Upper lobe of left lung (tissue), 6 donors: ENCODE results near the gene HBG2. TPM values are rescaled to one million over a fixed set of nuclear protein-coding genes. Genes with fewer than 3 reads are reported as not detected.

Experiments used
- ATAC-seq, 2 donors: fragments of 200-7000 bp; cut with Tn5 transposase; one replicate each; pipeline ENCODE4 v1.9.1; 2022; ENCODE audit warnings: mild to moderate bottlenecking in 2 of 2, moderate library complexity in 2 of 2; ENCODE audit not compliant: low FRiP score in 2 of 2
- DNase-seq, 2 donors: peaks; one replicate each; pipeline ENCODE4 v3.0.0-alpha.2; 2019 to 2020
- H3K27ac ChIP-seq, 4 donors: fragments of 200-600 bp; sonication (generic); one replicate each; pipeline ENCODE4 v1.5.1; 2016 to 2019
- H3K27me3 ChIP-seq, 4 donors: fragments of 200-600 bp; sonication (generic); one replicate each; pipeline ENCODE4 v1.5.1; 2017 to 2019
- H3K36me3 ChIP-seq, 4 donors: fragments of 200-600 bp; sonication (generic); one replicate each; pipeline ENCODE4 v1.5.1; 2016 to 2019
- H3K4me1 ChIP-seq, 4 donors: fragments of 200-600 bp; sonication (generic); one replicate each; pipeline ENCODE4 v1.5.1; 2018 to 2019
- H3K4me3 ChIP-seq, 4 donors: fragments of 200-600 bp; sonication (generic); one replicate each; pipeline ENCODE4 v1.5.1; 2017 to 2019; ENCODE audit warnings: mild to moderate bottlenecking in 2 of 4, moderate library complexity in 1 of 4
- H3K9me3 ChIP-seq, 4 donors: fragments of 200-600 bp; sonication (generic); one replicate each; pipeline ENCODE4 v1.5.1; 2018 to 2019
- EP300 ChIP-seq, 4 donors: sonication (generic); formaldehyde crosslinking; IDR thresholded peaks; one replicate each; pipeline ENCODE4 v1.5.1; 2017; ENCODE audit warnings: antibody characterized with exemption in 4 of 4, control low read depth in 2 of 4
- POLR2A ChIP-seq, 4 donors: fragments of 450-650 bp; IDR thresholded peaks; one replicate each; pipeline ENCODE4 v1.5.1; 2016 to 2017; ENCODE audit warnings: antibody characterized with exemption in 4 of 4, mild to moderate bottlenecking in 2 of 4
- POLR2AphosphoS5 ChIP-seq, 2 donors: sonication (generic); formaldehyde crosslinking; IDR thresholded peaks; one replicate each; pipeline ENCODE4 v1.5.1; 2017; ENCODE audit warnings: antibody characterized with exemption in 2 of 2
- WGBS, 2 donors: methylation state at CpG; one replicate each; pipeline ENCODE4 v1.1.5; 2017 to 2018; 5-methylcytosine and 5-hydroxymethylcytosine counted together
- total RNA-seq, 6 donors: library from RNA; depleted of rRNA in 4 of 6; stranded (reverse); fragments of >200 nt in 4 of 6; gene quantifications; one replicate each; pipeline versions ENCODE4 v1.1.0 to v1.2.1, GENCODE V29; 2016 to 2021
- TF ChIP-seq, protein P1 (sequence below), 6 experiments: fragments of 450-650 bp in 4 of 6; fragments of 200-600 bp in 2 of 6; sonication (generic) in 2 of 6; IDR thresholded peaks; one replicate each; pipeline ENCODE4 v1.5.1; 2016 to 2019; ENCODE audit warnings: antibody characterized with exemption in 6 of 6
- donor health status: DM: no; HTN: no; CAD: no; lungs with moderate emphysema.
- donor health status: DM: no; HTN: yes; CAD: no; lungs with severe emphysema.

The HBG2 gene
- total RNA-seq, 6 donors from 2014 or later, result 10.0 to 15.8 TPM; not detected in 4

DNA sequence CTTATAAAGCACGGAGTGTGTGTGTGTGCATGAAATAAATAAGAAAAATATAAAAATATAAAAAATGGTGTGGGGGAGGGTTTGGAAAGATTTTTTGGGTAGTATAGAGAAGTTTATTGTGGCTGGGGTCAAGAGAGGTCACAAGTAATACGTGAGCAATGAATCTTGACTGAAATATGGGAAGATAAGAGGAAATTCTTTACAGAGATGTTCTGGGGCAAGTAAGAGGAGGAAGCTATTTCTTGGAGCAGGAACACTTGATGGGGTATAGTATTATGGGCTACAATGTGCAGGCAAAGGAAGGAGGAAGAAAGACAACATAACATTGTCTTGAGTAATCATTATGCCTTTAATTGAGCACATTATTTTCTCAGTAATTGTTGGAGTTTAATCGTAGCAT, 22.4 kb downstream of the HBG2 start:
- Histone ChIP-seq H3K4me1 (no peaks in the 10 kb centered on the region), H3K9me3 (no peaks in the 10 kb centered on the region), H3K4me3 (no peak overlapping the region), H3K36me3 (no peaks in the 10 kb centered on the region), H3K27me3 (no peaks in the 10 kb centered on the region), H3K27ac (no peak overlapping the region)
- no peak for ATAC-seq
- DNase-seq, result no peak
- TF ChIP-seq POLR2AphosphoS5 (IDR thresholded peaks at IDR 0.05), result no peak
- TF ChIP-seq, protein P1, sequence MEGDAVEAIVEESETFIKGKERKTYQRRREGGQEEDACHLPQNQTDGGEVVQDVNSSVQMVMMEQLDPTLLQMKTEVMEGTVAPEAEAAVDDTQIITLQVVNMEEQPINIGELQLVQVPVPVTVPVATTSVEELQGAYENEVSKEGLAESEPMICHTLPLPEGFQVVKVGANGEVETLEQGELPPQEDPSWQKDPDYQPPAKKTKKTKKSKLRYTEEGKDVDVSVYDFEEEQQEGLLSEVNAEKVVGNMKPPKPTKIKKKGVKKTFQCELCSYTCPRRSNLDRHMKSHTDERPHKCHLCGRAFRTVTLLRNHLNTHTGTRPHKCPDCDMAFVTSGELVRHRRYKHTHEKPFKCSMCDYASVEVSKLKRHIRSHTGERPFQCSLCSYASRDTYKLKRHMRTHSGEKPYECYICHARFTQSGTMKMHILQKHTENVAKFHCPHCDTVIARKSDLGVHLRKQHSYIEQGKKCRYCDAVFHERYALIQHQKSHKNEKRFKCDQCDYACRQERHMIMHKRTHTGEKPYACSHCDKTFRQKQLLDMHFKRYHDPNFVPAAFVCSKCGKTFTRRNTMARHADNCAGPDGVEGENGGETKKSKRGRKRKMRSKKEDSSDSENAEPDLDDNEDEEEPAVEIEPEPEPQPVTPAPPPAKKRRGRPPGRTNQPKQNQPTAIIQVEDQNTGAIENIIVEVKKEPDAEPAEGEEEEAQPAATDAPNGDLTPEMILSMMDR (IDR thresholded peaks at IDR 0.05), result no peak
- no peak for TF ChIP-seq EP300 (IDR thresholded peaks at IDR 0.05)
- TF ChIP-seq POLR2A (IDR thresholded peaks at IDR 0.05), result no peak
- 60 to 63% methylated on average over 3 of the region's 3 CpGs for WGBS, 2 donors

DNA sequence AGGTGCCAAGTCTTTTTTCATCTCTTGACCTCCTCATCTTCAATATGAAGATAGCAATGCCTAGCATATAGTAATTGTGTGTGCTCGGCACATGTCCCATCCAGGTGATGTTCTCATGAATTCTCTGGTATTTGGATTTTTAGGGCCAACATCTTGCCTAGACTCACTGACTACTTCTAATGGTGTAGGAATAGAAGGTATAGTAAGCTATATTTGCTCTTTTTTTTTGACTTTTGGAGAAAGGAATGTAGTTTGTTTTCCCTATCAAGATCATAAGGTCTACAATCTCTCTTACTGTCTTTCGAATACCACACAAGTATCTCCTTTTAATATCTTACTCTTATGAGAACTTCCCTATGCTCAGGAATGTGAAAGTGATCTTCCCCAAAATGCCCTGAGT, 23.5 kb downstream of the HBG2 start:
- no peak for DNase-seq
- no peaks in the 10 kb centered on the region for H3K4me1 ChIP-seq
- ATAC-seq, result no peak
- H3K27me3 ChIP-seq, result no peaks in the 10 kb centered on the region
- H3K27ac ChIP-seq, result no peak overlapping the region
- H3K36me3 ChIP-seq, result no peaks in the 10 kb centered on the region
- H3K9me3 ChIP-seq, result no peaks in the 10 kb centered on the region
- no peak overlapping the region for H3K4me3 ChIP-seq
- TF ChIP-seq, protein P1 (IDR thresholded peaks at IDR 0.05), result no peak
- TF ChIP-seq POLR2A (IDR thresholded peaks at IDR 0.05) (no peak), EP300 (IDR thresholded peaks at IDR 0.05) (no peak), POLR2AphosphoS5 (IDR thresholded peaks at IDR 0.05) (no peak)
- WGBS, 2 donors, result 84 to 90% methylated on average over 2 of the region's 2 CpGs

DNA sequence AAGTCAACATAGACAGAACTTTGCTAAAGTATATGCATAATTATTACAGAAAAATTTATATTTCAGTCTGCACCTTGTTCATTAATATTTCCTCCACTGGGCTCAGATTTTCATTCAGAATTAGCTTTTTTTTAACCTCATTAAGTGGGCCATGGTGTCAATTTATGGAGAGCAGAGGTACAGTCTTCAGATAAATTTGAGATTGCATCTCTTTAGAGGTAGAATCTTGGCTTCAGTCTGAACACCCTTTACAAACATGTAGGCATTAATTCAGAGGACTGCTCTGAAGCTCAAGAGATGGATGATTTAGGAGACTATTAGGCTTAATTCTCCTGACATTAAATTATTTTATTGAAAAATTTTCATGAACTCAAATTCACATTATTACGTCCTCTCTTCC, 24.3 kb downstream of the HBG2 start:
- WGBS, 2 donors, result 79 to 91% methylated on average over 1 of the region's 1 CpG
- H3K4me1 ChIP-seq, result no peaks in the 10 kb centered on the region
- H3K27ac ChIP-seq, result no peak overlapping the region
- ATAC-seq (no peak), DNase-seq (no peak)
- H3K36me3 ChIP-seq, result no peaks in the 10 kb centered on the region
- H3K4me3 ChIP-seq, result no peak overlapping the region
- no peaks in the 10 kb centered on the region for H3K27me3 ChIP-seq
- TF ChIP-seq POLR2A (IDR thresholded peaks at IDR 0.05) (no peak), POLR2AphosphoS5 (IDR thresholded peaks at IDR 0.05) (no peak), EP300 (IDR thresholded peaks at IDR 0.05) (no peak)
- TF ChIP-seq, protein P1 (IDR thresholded peaks at IDR 0.05), result no peak
- H3K9me3 ChIP-seq, result no peaks in the 10 kb centered on the region

DNA sequence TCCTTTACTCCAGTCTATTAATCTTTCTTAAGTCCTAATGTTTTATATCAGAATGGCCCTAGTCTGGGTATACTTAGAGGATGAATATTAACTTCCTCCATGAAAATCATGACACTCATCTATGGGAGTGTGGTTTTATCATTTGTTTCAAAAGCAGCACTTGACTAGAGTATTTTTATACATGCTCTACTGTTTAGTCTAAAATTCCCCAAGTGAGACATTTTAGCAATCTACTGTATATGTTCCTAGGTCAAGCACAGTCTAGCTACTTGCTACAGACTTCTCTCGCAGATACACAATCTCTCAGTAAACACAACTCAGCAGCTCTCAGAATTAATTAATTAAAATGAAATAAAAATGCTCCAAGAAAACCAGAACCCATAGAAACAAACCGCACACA, 24.8 kb downstream of the HBG2 start:
- ATAC-seq (no peak), DNase-seq (no peak)
- H3K27me3 ChIP-seq, result no peaks in the 10 kb centered on the region
- WGBS, 2 donors, result 78 to 89% methylated on average over 2 of the region's 2 CpGs
- no peaks in the 10 kb centered on the region for H3K9me3 ChIP-seq
- TF ChIP-seq, protein P1 (IDR thresholded peaks at IDR 0.05), result no peak
- no peak for TF ChIP-seq EP300 (IDR thresholded peaks at IDR 0.05)
- TF ChIP-seq POLR2AphosphoS5 (IDR thresholded peaks at IDR 0.05), result no peak
- no peak for TF ChIP-seq POLR2A (IDR thresholded peaks at IDR 0.05)
- no peak overlapping the region for H3K27ac ChIP-seq
- no peak overlapping the region for H3K4me3 ChIP-seq
- H3K36me3 ChIP-seq, result no peaks in the 10 kb centered on the region
- H3K4me1 ChIP-seq, result no peaks in the 10 kb centered on the region

DNA sequence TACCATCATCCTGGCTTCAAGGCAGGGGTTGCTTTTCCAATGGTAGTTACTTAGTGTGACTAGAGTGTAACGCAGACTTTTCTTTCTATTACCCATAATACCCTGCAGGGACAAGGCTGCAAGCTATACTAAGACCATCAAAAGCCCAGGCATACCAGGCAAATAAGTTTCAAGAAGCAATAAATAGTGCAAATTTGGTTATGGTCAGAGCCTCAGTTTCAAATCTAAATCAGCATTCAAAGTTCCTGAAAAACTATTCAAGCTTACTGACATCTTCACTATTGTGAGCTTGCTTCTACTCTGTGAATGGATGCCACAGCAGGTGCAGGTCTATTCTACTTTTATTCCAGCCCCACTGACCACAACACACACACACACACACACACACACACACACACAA, 25.2 kb downstream of the HBG2 start:
- Histone ChIP-seq H3K27ac (no peak overlapping the region), H3K4me1 (no peaks in the 10 kb centered on the region), H3K4me3 (no peak overlapping the region), H3K36me3 (no peaks in the 10 kb centered on the region), H3K27me3 (no peaks in the 10 kb centered on the region), H3K9me3 (no peaks in the 10 kb centered on the region)
- ATAC-seq (no peak), DNase-seq (no peak)
- WGBS, 2 donors, result 90 to 100% methylated on average over 1 of the region's 1 CpG
- TF ChIP-seq POLR2AphosphoS5 (IDR thresholded peaks at IDR 0.05) (no peak), EP300 (IDR thresholded peaks at IDR 0.05) (no peak), POLR2A (IDR thresholded peaks at IDR 0.05) (no peak)
- TF ChIP-seq, protein P1 (IDR thresholded peaks at IDR 0.05), result no peak
